GM18526 (cell line): Measurements from ENCODE around the gene STKLD1.

Experiments used
- POLR2A ChIP-seq: IDR thresholded peaks from 3 replicates; pipeline ENCODE4 v1.6.1; 2011; ENCODE audit not compliant: insufficient read length; ENCODE audit errors: extremely low read depth

The STKLD1 gene

GRCh38 chr9:133436681-133437080 is 60.5 kb downstream of the STKLD1 start:
- no peak for TF ChIP-seq POLR2A

GRCh38 chr9:133437753-133438531 is 61.8 kb downstream of the STKLD1 start:
- TF ChIP-seq POLR2A: no peak

- TF ChIP-seq POLR2A: no peak
Observed at GRCh38 chr9:133439337-133439736, 63.2 kb downstream of the STKLD1 start.

GRCh38 chr9:133440874-133441273 is 64.7 kb downstream of the STKLD1 start:
- TF ChIP-seq POLR2A: no peak

GRCh38 chr9:133441571-133441970 is 65.4 kb downstream of the STKLD1 start:
- no peak for TF ChIP-seq POLR2A

GRCh38 chr9:133443248-133443647 is 67.1 kb downstream of the STKLD1 start:
- no peak for TF ChIP-seq POLR2A

GRCh38 chr9:133443982-133444381 is 67.8 kb downstream of the STKLD1 start:
- TF ChIP-seq POLR2A: no peak

GRCh38 chr9:133445293-133445969 is 69.3 kb downstream of the STKLD1 start:
- TF ChIP-seq POLR2A: no peak

- TF ChIP-seq POLR2A: no peak
Observed at GRCh38 chr9:133448487-133448972, 72.4 kb downstream of the STKLD1 start.

DNA sequence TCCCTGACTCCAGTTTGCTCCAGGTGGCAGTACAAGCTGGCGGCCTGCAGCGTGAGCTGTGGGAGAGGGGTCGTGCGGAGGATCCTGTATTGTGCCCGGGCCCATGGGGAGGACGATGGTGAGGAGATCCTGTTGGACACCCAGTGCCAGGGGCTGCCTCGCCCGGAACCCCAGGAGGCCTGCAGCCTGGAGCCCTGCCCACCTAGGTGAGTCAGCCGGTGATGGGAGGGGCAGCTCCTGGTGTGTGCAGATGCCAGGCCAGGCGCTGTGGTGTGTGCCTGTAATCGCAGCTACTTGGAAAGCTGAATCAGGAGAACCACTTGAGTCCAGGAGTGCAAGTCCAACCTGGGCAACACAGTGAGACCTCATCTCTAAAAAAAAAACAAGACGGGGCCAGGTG is 73.6 kb downstream of the STKLD1 start:
- TF ChIP-seq POLR2A: no peak

- TF ChIP-seq POLR2A: no peak
Observed at GRCh38 chr9:133452562-133452961, 76.4 kb downstream of the STKLD1 start.

DNA sequence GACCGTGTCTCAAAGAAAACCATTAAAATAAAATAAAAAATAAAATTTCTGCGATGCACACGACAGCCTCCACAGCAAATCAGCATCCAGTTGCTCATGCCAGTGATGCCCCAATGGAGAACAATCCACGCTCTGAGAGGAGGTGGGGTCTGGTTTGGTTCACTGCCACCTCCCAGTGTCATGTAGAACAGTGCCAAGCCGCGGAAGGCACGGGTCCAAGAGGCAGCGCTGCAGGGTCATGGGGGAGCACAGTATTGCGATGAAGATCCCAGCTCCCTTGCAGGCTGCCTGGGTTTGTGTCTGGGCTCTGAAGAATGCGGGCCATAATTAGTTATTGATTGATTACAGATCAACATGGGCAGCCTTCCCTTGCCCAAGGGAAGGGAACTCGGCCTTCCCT is 77.5 kb downstream of the STKLD1 start:
- no peak for TF ChIP-seq POLR2A

DNA sequence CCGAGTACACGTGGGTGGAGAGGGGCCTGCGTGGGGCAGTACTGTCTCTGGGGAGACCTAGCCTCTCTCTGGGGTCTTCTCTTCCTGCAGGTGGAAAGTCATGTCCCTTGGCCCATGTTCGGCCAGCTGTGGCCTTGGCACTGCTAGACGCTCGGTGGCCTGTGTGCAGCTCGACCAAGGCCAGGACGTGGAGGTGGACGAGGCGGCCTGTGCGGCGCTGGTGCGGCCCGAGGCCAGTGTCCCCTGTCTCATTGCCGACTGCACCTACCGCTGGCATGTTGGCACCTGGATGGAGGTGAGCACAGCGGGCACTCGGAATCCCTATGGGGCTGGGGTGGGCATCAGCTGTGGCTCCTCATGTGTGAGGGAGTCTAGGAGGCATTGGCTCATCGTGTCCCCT is 78.2 kb downstream of the STKLD1 start:
- no peak for TF ChIP-seq POLR2A

DNA sequence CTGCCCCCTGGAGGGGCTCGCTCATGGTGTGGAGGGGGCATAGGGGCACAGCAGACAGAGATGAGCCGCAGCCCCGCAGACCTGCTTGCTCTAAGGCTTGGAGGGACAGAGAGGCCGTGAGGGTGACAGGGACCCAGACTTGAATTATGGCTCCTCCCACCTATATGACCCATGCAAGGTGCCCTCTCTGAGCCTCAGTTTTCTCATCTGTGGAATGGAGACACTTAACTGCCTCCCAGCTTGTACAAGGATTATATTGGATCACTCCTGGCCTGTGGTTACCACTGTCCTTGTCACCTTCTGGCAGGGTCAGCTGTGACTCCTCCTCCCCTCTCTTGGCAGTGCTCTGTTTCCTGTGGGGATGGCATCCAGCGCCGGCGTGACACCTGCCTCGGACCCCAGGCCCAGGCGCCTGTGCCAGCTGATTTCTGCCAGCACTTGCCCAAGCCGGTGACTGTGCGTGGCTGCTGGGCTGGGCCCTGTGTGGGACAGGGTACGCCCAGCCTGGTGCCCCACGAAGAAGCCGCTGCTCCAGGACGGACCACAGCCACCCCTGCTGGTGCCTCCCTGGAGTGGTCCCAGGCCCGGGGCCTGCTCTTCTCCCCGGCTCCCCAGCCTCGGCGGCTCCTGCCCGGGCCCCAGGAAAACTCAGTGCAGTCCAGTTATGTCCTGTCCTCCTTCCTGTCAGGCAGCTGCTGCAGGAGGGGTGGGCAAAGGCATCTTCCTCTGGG is 78.9 kb downstream of the STKLD1 start:
- TF ChIP-seq POLR2A: no peak
